Heart left ventricle (tissue), 16 donors: ENCODE measurements around the gene HNF1B. TPM values are rescaled to one million over a fixed set of nuclear protein-coding genes. Genes with fewer than 3 reads are reported as not detected.
"Not testable (repeated sequence)": the region's sequence is repeated elsewhere in the genome, so short reads cannot be mapped to it uniquely, and the experiment has no call there.

Experiments
- ATAC-seq, 4 donors: fragments of 200-7000 bp; cut with Tn5 transposase; one replicate each; pipeline ENCODE4 v1.9.1; 2020 to 2022; ENCODE audit warnings: moderate library complexity in 4 of 4, mild to moderate bottlenecking in 3 of 4, moderate number of reproducible peaks in 1 of 4
- DNase-seq, 5 donors: peaks; one replicate each; pipeline ENCODE4 v3.0.0-alpha.2; 2020
- H3K27ac ChIP-seq, 12 donors: fragments of 200-600 bp; sonication (generic) in 4 of 12; one replicate each; pipeline versions ENCODE4 v1.5.0 to v1.8.0; 2016 to 2022; ENCODE audit warnings: mild to moderate bottlenecking in 2 of 12
- H3K27me3 ChIP-seq, 9 donors: fragments of 200-600 bp; sonication (generic) in 2 of 9; one replicate each; pipeline versions ENCODE4 v1.5.1 to v1.8.0; 2016 to 2022; ENCODE audit warnings: mild to moderate bottlenecking in 3 of 9
- H3K36me3 ChIP-seq, 9 donors: fragments of 200-600 bp; sonication (generic) in 2 of 9; one replicate each; pipeline versions ENCODE4 v1.5.0 to v1.8.0; 2018 to 2022; ENCODE audit warnings: mild to moderate bottlenecking in 2 of 9
- H3K4me1 ChIP-seq, 12 donors: fragments of 200-600 bp; sonication (generic) in 4 of 12; one replicate each; pipeline versions ENCODE4 v1.5.0 to v1.8.0; 2016 to 2022; ENCODE audit warnings: mild to moderate bottlenecking in 3 of 12
- H3K4me3 ChIP-seq, 12 donors: fragments of 200-600 bp; sonication (generic) in 4 of 12; one replicate each; pipeline versions ENCODE4 v1.5.0 to v1.8.0; 2017 to 2022; ENCODE audit warnings: mild to moderate bottlenecking in 9 of 12, moderate library complexity in 4 of 12
- H3K9me3 ChIP-seq, 12 donors: fragments of 200-600 bp; sonication (generic) in 4 of 12; one replicate each; pipeline versions ENCODE4 v1.5.0 to v1.8.0; 2016 to 2022; ENCODE audit warnings: mild to moderate bottlenecking in 1 of 12
- POLR2A ChIP-seq, 2 donors: fragments of 450-650 bp; IDR thresholded peaks; one replicate each; pipeline ENCODE4 v1.6.1; 2017; ENCODE audit warnings: antibody characterized with exemption in 2 of 2, mild to moderate bottlenecking in 2 of 2, moderate library complexity in 2 of 2
- WGBS, 4 donors: extraction: QIAGEN DNeasy Blood & Tissue Kit in 2 of 4; methylation state at CpG; one replicate each; pipeline versions ENCODE4 v1.1.5 to v1.1.7; 2013 to 2018; 5-methylcytosine and 5-hydroxymethylcytosine counted together
- intact Hi-C, 10 donors: fragments of 100-400 bp; cut with DNase I; formaldehyde crosslinking; loops; one replicate each; pipeline versions ENCODE4 v1.11.1 to v1.14.2; 2022
- polyA plus RNA-seq, 2 donors: library from polyadenylated mRNA; stranded (reverse); fragments of 200-250 nt; gene quantifications; one replicate each; pipeline ENCODE4 v1.2.3, GENCODE V29; 2013
- total RNA-seq, 9 donors: library from RNA; depleted of rRNA in 2 of 9; stranded (reverse); fragments of >200 nt in 2 of 9; fragmentation: NEBNext Ultra II Directional in 3 of 9; extraction: Animal tissue kit (Norgen Biotek cat#: 25700) in 3 of 9; gene quantifications; one replicate each; pipeline versions ENCODE4 v1.1.0 to v1.2.4, GENCODE V29; 2016 to 2023
- TF ChIP-seq, protein P1 (sequence below), 12 donors: fragments of 200-600 bp; sonication (generic) in 4 of 12; IDR thresholded peaks; one replicate each; pipeline versions ENCODE4 v1.5.0 to v1.8.0; 2018 to 2022; ENCODE audit warnings: antibody characterized with exemption in 12 of 12, mild to moderate bottlenecking in 5 of 12
- donor health status: ischemic (EF 13 %, LVEDD 7.1; RV severe dilation, severe dysfunction).
- donor health status: healthy with polysubstance abuse.
- donor health status: DM: no; HTN: yes; CAD: no.
- donor health status: DM: no; HTN: no; CAD: no.
- donor health status: ischemic (EF 25% LVEDD 6.9; RV normal size, moderate dysfunction).
- donor health status: ischemic (EF 25% LVEDD 5.7; RV mildly dilated, moderate dysfunction).
- donor health status: healthy.
- donor health status: DM: yes; HTN: yes; CAD: no.
- donor health status: ischemic (EF 35%, LVEDD 5.7; RV mildly dilated, moderate dysfunction).
- donor health status: nonischemic (EF 11% LVEDD 7.7; RV severe dilation, severe dysfunction).
- donor health status: DM: yes; HTN: yes; CAD: no.
- donor health status: PGD.
- donor health status: ischemic (EF 29% LVEDD 5.4; RV normal size, mild dysfunction).
- donor health status: nonischemic (EF 23%, LVEDD 6.1; RV moderate dilation, normal function).

HNF1B gene
- total and polyA plus RNA-seq, 11 donors: not detected

GRCh38 chr17:37786481-37786880 lies 41.6 kb upstream of the HNF1B start:
- 82 to 92% (median 88%) methylated on average over 2 of the region's 2 CpGs for WGBS, 4 donors
- H3K4me1 ChIP-seq: no peaks in the 10 kb centered on the region
- H3K36me3 ChIP-seq: no peaks in the 10 kb centered on the region
- H3K27me3 ChIP-seq: peaks cover 0 to 47% (median 14%) of the 10 kb centered on the region in 9 donors
- ATAC-seq (no peak), DNase-seq (no peak)
- intact Hi-C loops: no loop called here
- TF ChIP-seq POLR2A (IDR thresholded peaks at IDR 0.05): no peak
- TF ChIP-seq, protein P1, sequence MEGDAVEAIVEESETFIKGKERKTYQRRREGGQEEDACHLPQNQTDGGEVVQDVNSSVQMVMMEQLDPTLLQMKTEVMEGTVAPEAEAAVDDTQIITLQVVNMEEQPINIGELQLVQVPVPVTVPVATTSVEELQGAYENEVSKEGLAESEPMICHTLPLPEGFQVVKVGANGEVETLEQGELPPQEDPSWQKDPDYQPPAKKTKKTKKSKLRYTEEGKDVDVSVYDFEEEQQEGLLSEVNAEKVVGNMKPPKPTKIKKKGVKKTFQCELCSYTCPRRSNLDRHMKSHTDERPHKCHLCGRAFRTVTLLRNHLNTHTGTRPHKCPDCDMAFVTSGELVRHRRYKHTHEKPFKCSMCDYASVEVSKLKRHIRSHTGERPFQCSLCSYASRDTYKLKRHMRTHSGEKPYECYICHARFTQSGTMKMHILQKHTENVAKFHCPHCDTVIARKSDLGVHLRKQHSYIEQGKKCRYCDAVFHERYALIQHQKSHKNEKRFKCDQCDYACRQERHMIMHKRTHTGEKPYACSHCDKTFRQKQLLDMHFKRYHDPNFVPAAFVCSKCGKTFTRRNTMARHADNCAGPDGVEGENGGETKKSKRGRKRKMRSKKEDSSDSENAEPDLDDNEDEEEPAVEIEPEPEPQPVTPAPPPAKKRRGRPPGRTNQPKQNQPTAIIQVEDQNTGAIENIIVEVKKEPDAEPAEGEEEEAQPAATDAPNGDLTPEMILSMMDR (IDR thresholded peaks at IDR 0.05): no peak
- no peaks in the 10 kb centered on the region for H3K9me3 ChIP-seq
- no peak overlapping the region for H3K4me3 ChIP-seq
- no peak overlapping the region for H3K27ac ChIP-seq

DNA sequence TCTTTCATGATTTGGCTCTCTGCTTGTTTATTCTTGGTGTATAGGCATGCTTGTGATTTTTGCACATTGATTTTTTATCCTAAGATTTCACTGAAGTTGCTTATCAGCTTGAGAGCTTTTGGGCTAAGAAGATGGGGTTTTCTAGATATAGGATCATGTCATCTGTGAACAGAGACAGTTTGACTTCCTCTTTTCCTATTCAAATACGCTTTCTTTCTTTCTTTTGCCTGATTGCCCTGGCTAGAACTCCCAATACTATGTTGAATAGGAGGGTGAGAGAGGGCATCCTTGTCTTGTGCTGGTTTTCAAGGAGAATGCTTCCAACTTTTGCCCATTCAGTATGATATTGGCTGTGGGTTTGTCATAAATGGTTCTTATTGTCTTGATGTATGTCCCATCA lies 37.6 kb upstream of the HNF1B start:
- not testable (repeated sequence) for ATAC-seq, H3K4me1 ChIP-seq

DNA sequence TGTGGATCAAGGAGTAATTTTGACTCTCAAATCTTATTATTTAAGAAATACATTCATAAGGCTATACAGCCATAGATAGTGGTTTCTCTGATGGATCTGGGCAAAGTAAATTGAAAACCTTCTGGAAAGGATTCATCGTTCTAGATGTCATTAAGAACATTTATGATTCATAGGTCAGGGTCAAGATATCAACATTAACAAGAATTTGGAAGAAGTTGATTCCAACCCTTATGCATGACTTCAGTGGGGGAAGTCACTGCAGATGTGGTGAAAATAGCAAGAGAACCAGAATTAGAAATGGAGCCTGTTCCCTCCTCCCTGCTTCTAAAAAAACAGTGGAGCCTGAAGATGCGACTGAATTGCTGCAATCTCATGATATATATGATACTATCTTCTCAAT lies 36.6 kb upstream of the HNF1B start:
- Histone ChIP-seq H3K27ac (no peak overlapping the region), H3K27me3 (peaks cover 0 to 12% (median 0%) of the 10 kb centered on the region in 9 donors), H3K36me3 (no peaks in the 10 kb centered on the region), H3K4me3 (no peak overlapping the region), H3K4me1 (no peaks in the 10 kb centered on the region), H3K9me3 (no peaks in the 10 kb centered on the region)
- ATAC-seq (no peak), DNase-seq (no peak)
- TF ChIP-seq, protein P1 (IDR thresholded peaks at IDR 0.05): no peak
- no peak for TF ChIP-seq POLR2A (IDR thresholded peaks at IDR 0.05)
- intact Hi-C loops: no loop called here
- WGBS, 4 donors: 71 to 85% (median 79%) methylated on average over 2 of the region's 2 CpGs

More for the DNA sequence above, 37.6 kb upstream of the HNF1B start:
- H3K36me3 ChIP-seq, H3K4me3 ChIP-seq, DNase-seq, H3K9me3 ChIP-seq, H3K27ac ChIP-seq, intact Hi-C loops: not testable (repeated sequence)
- 66 to 90% (median 80%) methylated on average over 1 of the region's 1 CpG for WGBS, 4 donors
- peaks cover 0 to 18% (median 3%) of the 10 kb centered on the region in 9 donors for H3K27me3 ChIP-seq

- TF ChIP-seq, protein P1 (IDR thresholded peaks at IDR 0.05): no peak
- TF ChIP-seq POLR2A (IDR thresholded peaks at IDR 0.05): no peak
- ATAC-seq (no peak), DNase-seq (no peak)
- H3K27ac ChIP-seq: no peak overlapping the region
- WGBS, 4 donors: 76 to 84% (median 80%) methylated on average over 4 of the region's 4 CpGs
- no peaks in the 10 kb centered on the region for H3K36me3 ChIP-seq
- no peak overlapping the region for H3K4me3 ChIP-seq
- peaks cover 0 to 9% (median 0%) of the 10 kb centered on the region in 9 donors for H3K27me3 ChIP-seq
- no peaks in the 10 kb centered on the region for H3K4me1 ChIP-seq
- H3K9me3 ChIP-seq: no peaks in the 10 kb centered on the region
- intact Hi-C loops: loop anchor here in 2 of 10 donors (10.0 kb wide), 2 partner anchors 75 to 125 kb away; no protein-coding TSS in a partner anchor
These were observed 34.7 kb upstream of the HNF1B start for GRCh38 chr17:37779554-37779953.

DNA sequence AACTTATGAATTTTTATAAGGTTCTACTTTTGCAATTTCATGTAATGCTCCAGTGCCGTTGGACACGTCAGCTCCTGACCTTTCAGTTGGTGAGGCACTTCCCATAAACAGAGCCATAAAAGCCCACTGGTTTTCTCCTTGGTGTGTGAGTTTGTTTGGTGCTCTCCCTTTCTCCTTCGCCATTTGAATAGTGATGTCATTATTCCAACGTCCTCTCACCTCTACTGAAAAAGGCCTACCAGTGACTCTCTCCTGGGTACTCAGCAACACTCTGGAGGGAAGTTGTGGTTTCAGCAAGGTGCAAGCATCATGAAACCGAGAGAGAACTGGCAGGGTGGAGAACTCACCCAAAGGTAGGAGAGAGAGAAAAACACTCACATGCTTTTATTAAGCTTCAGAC lies 29.6 kb upstream of the HNF1B start:
- 62 to 68% (median 66%) methylated on average over 5 of the region's 5 CpGs for WGBS, 4 donors
- Histone ChIP-seq H3K36me3 (no peaks in the 10 kb centered on the region), H3K27me3 (peaks cover 0 to 18% (median 0%) of the 10 kb centered on the region in 9 donors), H3K4me3 (no peak overlapping the region), H3K9me3 (no peaks in the 10 kb centered on the region), H3K27ac (no peak overlapping the region), H3K4me1 (no peaks in the 10 kb centered on the region)
- ATAC-seq (no peak), DNase-seq (no peak)
- intact Hi-C loops: loop anchor here in 5 of 10 donors (5.0 to 10.0 kb wide), 4 partner anchors 70 to 127 kb away; no protein-coding TSS in a partner anchor
- TF ChIP-seq, protein P1 (IDR thresholded peaks at IDR 0.05): no peak
- TF ChIP-seq POLR2A (IDR thresholded peaks at IDR 0.05): no peak
